ENCODE measurements around the gene RPL4.
"Not testable (repeated sequence)": the region's sequence is repeated elsewhere in the genome, so short reads cannot be mapped to it uniquely, and the experiment has no call there.

The RPL4 gene

GRCh38 chr15:66504563-66505429 lies at the start of gene RPL4, which contains the start of gene ZWILCH:
Gene RPL4 (minus strand): TSS chr15:66504855. CDS start chr15:66504790, 65 bp downstream.
Gene ZWILCH (plus strand): TSS chr15:66505326. CDS start chr15:66505339, 13 bp downstream.
- DNase-seq (ENCODE audit: low read depth): peak; percentile 60

GRCh38 chr15:66545255-66545654 lies 40.6 kb upstream of the RPL4 start:
- no peak for DNase-seq (ENCODE audit: low read depth)

GRCh38 chr15:66542896-66543295 lies 38.2 kb upstream of the RPL4 start:
- no peak for DNase-seq (ENCODE audit: low read depth)

DNA sequence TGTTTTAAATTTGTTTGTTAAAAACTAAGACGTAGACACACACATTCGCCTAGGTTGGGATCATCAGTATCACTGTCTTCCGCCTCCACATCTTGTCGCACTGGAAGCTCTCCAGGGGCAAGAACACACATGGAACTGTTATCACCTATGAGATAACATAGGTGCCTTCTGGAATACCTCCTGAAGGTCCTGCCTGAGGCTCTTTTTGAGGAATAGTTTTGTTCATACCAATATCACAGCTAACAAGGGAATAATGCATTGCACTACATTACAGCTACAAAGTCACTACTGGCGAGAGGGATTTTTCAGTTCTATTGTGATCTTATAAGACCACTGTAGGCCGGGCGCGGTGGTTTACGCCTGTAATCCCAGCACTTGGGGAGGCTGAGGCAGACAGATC lies 30.4 kb upstream of the RPL4 start:
- no peak for DNase-seq (ENCODE audit: low read depth)

- no peak for DNase-seq (ENCODE audit: low read depth)
Measured at GRCh38 chr15:66524838-66525237, 20.2 kb upstream of the RPL4 start.

- DNase-seq (ENCODE audit: low read depth): no peak
Measured at GRCh38 chr15:66523926-66524325, 19.3 kb upstream of the RPL4 start.

DNA sequence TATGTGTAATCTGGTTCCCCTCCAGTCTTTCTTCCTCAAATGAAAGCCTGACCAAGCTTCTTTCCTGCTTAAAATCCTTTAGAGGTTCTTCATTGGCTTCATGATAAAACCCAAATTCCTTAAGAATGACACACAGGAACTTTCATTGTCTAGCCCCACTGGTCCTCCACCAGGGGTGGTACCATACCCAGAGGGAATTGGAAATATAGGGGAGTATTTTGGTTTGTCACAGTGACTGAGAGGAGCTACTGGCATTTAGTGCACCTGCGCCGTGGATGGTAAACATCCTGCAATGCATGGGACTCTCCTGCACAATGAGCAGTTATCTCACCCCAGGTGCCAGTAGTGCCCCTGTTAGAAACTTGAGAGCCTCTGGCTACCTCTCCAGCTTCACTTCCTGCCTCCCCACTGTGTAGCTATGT lies 11.3 kb upstream of the RPL4 start:
- no peak for DNase-seq (ENCODE audit: low read depth)

- no peak for DNase-seq (ENCODE audit: low read depth)
Measured at GRCh38 chr15:66514586-66514985, 9.9 kb upstream of the RPL4 start.

DNA sequence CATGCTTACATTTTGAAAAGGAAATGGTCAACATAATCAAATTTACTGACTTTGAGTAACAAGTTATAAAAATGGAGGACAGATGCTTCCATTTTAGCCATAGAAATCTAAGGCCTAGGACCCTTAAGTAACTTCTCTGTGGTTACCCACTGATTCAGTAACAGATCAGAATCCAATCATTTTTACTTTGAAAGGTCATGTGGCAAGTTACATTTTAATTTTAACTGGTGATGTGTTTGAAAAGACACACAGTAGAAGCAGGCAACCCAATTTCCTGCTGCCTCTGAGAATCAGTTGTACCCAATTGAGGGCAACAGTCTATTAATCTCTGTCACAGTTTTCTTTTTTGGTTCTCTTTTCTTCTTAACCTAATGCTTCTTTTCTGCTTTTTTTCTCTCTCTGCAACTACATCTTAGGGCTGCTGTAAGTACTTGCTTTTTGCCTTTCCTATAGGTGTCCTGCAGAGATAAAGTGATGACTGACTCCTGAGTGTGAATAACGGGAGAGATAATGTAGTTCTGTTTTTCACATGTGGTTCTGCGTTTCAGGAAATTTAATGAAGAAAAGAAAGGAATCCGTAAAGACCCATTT lies 3.7 kb upstream of the RPL4 start:
- DNase-seq (ENCODE audit: low read depth): no peak

- DNase-seq (ENCODE audit: low read depth): no peak
Measured at GRCh38 chr15:66505818-66506217, 1.2 kb upstream of the RPL4 start.

DNA sequence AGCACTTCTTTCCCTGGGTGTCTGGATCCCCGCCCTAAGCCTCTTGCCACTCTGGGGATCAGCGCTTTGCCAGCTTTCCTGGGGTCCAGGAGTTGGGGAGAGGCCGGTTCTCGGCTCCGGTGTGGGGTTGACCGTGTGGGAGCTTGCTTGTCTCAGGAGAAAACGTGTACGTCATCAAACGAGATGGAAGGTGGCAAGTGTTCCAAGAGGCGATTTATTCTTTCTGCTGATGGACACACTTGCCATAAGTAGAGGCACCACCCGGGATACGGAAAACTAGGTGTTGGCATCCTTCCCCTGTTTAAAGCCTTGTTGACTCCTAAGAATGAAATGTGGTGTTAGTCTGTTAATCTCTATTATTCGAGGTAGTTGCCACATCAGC lies 766 bp upstream of the RPL4 start:
- no peak for DNase-seq (ENCODE audit: low read depth)

DNA sequence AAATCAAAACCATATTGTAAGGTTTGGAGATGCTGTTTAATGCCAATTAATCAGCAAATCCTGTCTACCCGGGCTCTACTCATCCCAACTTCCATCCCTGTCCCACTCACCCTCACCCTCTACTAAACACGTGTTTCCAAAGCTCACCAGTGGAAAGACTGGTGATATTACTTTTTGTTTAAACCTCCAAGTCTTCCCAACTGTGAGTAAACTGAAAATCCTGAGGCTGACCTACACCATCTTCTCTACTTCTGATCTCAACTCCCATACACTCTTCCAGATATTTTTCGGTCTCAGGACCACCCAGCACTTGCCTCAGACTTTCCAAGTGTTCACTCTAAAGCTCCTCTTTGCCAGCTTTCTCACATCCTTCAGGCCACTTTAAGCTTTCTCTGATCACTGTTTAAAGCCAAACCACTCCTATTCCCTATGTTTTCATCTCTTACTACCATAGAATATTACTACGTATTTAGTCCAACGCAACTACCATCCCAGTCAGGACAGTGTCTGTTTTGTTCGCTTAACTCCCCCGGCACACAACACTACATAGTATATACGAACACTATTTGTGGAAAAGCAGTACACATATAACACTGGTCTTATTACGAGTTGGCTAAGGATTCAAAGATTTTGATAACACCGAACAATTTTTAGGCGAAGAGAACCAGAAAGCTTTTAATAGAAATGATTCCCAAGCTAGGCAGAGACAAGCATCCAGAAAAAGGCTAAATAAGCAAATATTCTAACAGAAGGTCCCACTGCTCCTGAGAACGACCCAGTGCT lies 684 bp downstream of the RPL4 start:
- DNase-seq (ENCODE audit: low read depth): no peak

DNA sequence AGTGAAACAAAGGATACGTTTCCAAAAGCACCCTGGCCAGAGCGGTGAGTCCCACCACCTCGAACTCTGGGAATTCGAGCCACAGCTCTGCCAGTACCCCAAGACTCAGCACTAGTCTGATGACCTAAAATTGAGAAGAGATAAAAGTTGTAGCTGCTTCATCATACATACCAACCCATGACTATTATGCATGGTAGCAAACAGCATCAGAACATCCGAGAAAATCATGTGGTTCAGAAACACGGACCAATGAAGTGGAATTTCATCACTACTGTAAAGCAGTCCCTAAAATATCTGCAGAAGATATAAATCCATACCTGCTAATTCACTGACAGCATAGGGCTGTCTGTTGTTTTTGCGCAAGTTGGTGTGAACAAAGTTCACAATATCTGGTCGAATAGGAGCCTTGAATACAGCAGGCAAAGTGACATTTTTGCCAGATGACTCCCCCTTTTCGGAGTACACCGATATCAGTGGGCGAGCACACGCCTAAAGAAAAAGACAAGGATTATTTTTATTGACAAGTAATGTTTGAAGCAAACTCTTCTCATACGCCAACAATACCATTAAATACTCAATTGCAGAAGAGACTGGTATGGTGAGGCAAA lies 1.5 kb downstream of the RPL4 start:
- not testable (repeated sequence) for DNase-seq (ENCODE audit: low read depth)

DNA sequence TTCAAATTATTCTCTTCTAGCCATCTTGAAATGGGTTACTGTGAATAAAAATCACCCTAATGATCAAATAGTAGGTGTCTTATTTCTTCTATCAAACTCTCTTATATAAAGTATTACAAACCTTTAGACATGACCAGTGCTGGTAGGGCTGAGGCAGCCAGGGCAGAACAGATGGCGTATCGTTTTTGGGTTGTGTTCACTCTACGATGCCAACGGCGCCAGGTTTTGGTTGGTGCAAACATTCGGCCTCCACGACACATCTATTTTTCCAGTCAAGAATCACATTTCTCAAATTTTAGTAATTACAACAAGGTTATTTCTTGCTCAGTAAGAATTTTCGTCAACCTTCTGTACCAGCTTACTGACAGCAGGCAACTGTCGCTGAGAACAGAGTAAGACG lies 2.2 kb downstream of the RPL4 start:
- DNase-seq (ENCODE audit: low read depth): no peak

GRCh38 chr15:66500346-66500745 lies 4.3 kb downstream of the RPL4 start:
- not testable (repeated sequence) for DNase-seq (ENCODE audit: low read depth)

GRCh38 chr15:66498501-66499386 lies 5.9 kb downstream of the RPL4 start:
- DNase-seq (ENCODE audit: low read depth): no peak

DNA sequence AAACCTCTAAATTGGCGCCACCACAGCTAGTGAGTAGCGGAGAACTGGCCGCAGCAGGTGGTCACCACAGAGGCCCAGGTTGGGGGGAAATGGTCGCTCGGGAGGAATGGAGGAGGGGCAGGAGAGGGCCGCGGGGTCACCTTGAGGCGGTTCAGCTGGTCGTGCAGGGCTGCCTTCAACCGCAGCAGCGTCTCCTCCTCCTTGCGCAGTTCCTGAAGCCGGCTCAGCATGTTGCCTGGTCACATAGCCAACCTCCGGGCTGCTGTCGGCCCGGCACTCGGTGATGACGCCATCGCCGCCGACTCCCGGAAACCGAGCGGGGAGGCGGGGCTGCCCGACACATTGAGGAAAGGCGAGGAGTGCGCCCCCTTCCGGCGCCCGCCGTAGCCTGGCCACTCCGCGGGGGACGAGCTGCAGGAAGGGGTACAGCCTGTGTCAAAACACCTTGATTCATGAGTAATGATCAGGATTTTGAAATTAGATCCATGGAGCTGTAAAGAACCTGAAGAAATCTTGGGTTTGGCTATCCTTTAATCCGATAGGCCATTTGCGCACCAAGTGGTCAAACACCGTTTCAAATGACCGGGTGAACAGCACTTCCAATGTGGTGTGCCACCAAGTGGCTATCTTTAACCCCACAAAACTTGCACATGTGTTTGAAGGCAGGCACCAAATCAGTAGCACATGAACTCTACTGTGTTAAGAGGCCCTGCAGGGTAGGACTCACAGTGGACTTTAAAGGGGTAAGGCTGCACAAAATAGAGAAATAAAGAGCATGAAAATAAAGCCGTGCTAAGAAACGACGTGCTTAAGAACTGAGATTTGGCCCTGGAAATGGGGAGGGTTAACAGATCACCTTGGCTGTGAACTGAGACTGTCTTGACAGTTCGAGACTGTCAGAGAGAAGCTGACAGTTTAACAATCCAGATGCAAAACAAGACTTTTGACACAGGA lies 6.9 kb downstream of the RPL4 start, which contains the start of gene SNAPC5:
SNAPC5 (minus strand) TSS at position 261 of the 954 bp plus-strand sequence; CDS start at position 230, 31 bp downstream.
- peak; percentile 99 for DNase-seq (ENCODE audit: low read depth)

DNA sequence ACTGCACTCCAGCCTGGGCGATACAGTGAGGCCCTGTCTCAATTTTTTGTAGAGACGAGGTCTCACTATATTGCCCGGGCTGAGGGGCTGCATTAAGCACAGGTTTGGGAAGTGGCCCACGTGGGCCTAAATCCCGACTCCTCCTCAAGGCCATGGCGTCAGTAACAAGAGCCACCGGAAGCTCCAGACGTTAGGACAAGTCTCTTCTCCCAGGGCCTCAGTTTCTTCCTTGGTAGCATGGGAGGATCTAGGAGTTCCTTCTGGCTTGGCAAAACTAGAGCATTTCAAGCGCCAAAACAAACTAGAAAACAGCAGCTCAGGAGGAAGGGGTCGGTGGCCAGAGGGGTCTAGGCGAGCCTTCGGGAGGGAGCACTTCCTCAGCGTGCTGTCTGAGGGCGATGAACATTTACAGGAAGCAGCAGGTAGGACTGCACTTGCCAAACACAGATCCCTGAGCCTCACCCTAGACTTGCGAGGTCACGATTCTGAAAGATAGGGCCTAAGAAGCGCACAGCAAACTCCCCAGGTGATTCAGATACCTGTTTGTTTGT lies 7.6 kb downstream of the RPL4 start:
- DNase-seq (ENCODE audit: low read depth): no peak

GRCh38 chr15:66494262-66494661 lies 10.4 kb downstream of the RPL4 start:
- DNase-seq (ENCODE audit: low read depth): no peak

DNA sequence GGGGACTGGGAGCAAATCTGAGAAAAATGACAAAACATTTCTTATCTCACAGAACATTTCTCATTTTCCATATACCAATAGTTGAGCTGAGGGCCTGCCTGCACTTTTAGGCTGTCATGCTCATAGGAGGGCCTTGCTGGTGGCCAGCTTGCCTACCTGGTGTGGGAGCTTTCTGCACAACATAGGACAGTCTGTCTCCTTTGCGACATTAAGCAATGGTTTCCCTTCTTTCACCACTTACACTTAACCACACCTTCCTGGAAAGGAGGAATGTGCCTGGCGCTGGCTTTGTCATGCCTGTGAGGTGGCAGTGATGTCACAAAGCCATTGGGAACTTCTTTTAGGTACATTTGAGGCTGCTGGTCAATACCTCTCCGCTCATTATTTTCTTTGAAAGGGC lies 12.8 kb downstream of the RPL4 start:
- DNase-seq (ENCODE audit: low read depth): no peak

All from stimulated activated CD8-positive, alpha-beta memory T cell treated with anti-CD3 and anti-CD28 coated beads, Interleukin-15, amount 100 ng/mL, for 24 hours (primary cell).